Astrocyte (in vitro differentiated cells and primary cell): ENCODE measurements around the gene FUT7.

Experiments used
- CTCF ChIP-seq: IDR thresholded peaks from 2 replicates; pipeline ENCODE4 v1.5.1; 2011; ENCODE audit warnings: low read depth, mild to moderate bottlenecking, inconsistent platforms, low read length, moderate library complexity; ENCODE audit not compliant: insufficient read depth
- EZH2 ChIP-seq: IDR thresholded peaks from 2 replicates; pipeline ENCODE4 v1.6.1; 2012; ENCODE audit warnings: mild to moderate bottlenecking, low read length, inconsistent platforms; ENCODE audit not compliant: insufficient read depth

GRCh38 chr9:137058521-137059234, 26.8 kb upstream of the FUT7 start:
- TF ChIP-seq CTCF: no peak
- no peak for TF ChIP-seq EZH2
